Small intestine (tissue), 7 donors: ENCODE results near the gene KLHL8. TPM values are rescaled to one million over a fixed set of nuclear protein-coding genes. Genes with fewer than 3 reads are reported as not detected.
"Not testable (repeated sequence)": the region's sequence is repeated elsewhere in the genome, so short reads cannot be mapped to it uniquely, and the experiment has no call there.

Experiments used
- DNase-seq, 2 donors: peaks; one replicate each; pipeline versions ENCODE4 v3.0.0 to v3.0.0-alpha.2; 2013
- FAIRE-seq: peaks from 2 replicates; lab custom pipeline; 2012; peaks lifted over from hg19 to GRCh38; lab: Jason Lieb, UNC
- H3K27ac ChIP-seq, 3 donors: one replicate each; pipeline ENCODE4 v1.5.1; 2013; ENCODE audit warnings: low read length in 2 of 3, mild to moderate bottlenecking in 2 of 3, control low read depth in 1 of 3, inconsistent platforms in 1 of 3, low read depth in 1 of 3, moderate library complexity in 1 of 3
- H3K27me3 ChIP-seq, 3 donors: one replicate each; pipeline ENCODE4 v1.6.1; 2013; ENCODE audit warnings: low read length in 3 of 3, inconsistent platforms in 1 of 3; ENCODE audit not compliant: control insufficient read depth in 3 of 3, insufficient read depth in 3 of 3
- H3K36me3 ChIP-seq, 3 donors: one replicate each; pipeline ENCODE4 v1.6.1; 2013; ENCODE audit warnings: low read length in 3 of 3, inconsistent platforms in 1 of 3, low read depth in 1 of 3, mild to moderate bottlenecking in 1 of 3, moderate library complexity in 1 of 3; ENCODE audit not compliant: control insufficient read depth in 3 of 3, insufficient read depth in 2 of 3
- H3K4me1 ChIP-seq, 3 donors: one replicate each; pipeline ENCODE4 v1.6.1; 2013; ENCODE audit warnings: low read length in 2 of 3, inconsistent platforms in 1 of 3, low read depth in 1 of 3, mild to moderate bottlenecking in 1 of 3, moderate library complexity in 1 of 3; ENCODE audit not compliant: control insufficient read depth in 3 of 3, insufficient read depth in 2 of 3
- H3K4me3 ChIP-seq, 3 donors: one replicate each; pipeline ENCODE4 v1.5.1; 2013; ENCODE audit warnings: low read length in 3 of 3, control low read depth in 1 of 3, inconsistent platforms in 1 of 3, low read depth in 1 of 3, mild to moderate bottlenecking in 1 of 3, moderate library complexity in 1 of 3
- H3K9me3 ChIP-seq, 2 donors: one replicate each; pipeline ENCODE4 v1.6.1; 2013; ENCODE audit warnings: low read depth in 1 of 2, low read length in 1 of 2; ENCODE audit not compliant: control insufficient read depth in 2 of 2, insufficient read depth in 1 of 2
- WGBS, 3 donors: extraction: QIAGEN DNeasy Blood & Tissue Kit; methylation state at CpG; one replicate each; pipeline ENCODE4 v1.1.7; 2013; 5-methylcytosine and 5-hydroxymethylcytosine counted together
- polyA plus RNA-seq, 4 donors: library from polyadenylated mRNA; stranded (reverse) in 3 of 4; unstranded in 1 of 4; fragments of 200-250 nt in 3 of 4; fragments of 120-200 nt in 1 of 4; gene quantifications; one replicate each; pipeline versions ENCODE4 v1.2.1 to v1.2.3, GENCODE V29; 2013
- donor health status: healthy with polysubstance abuse.
- donor health status: control.
- donor health status: control.
- donor health status: Bipolar disorder and iron deficiency.
- donor health status: healthy.

The KLHL8 gene
- polyA plus RNA-seq, 4 donors, result 5.4 to 19.5 (median 7.1) TPM

DNA sequence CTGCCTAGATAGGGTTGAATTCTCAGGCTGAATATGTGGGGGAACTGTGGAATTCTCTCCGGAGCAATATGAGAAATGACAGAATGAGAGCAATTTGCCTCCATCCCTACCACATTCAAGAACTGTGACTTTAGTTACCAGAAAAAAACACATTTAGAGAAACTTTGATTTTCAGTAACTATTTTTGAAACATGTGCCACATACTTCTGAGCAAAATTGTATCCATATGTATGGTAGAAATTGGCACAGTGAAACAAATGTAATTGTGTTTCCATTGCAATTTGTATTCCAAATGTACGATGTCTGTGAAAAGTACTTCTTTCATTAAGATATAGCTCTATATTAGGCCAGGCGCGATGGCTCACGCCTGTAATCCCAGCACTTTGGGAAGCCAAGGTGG, 5.5 kb upstream of the KLHL8 start:
- WGBS, 3 donors, result 94 to 95% (median 95%) methylated on average over 5 of the region's 5 CpGs
- DNase-seq (no peak), FAIRE-seq (no peak)
- no peaks in the 10 kb centered on the region for H3K9me3 ChIP-seq
- no peak overlapping the region for H3K4me3 ChIP-seq
- no peaks in the 10 kb centered on the region for H3K36me3 ChIP-seq
- H3K27ac ChIP-seq, result no peak overlapping the region
- no peaks in the 10 kb centered on the region for H3K27me3 ChIP-seq
- H3K4me1 ChIP-seq, result peaks cover 0 to 30% (median 0%) of the 10 kb centered on the region in 3 donors

DNA sequence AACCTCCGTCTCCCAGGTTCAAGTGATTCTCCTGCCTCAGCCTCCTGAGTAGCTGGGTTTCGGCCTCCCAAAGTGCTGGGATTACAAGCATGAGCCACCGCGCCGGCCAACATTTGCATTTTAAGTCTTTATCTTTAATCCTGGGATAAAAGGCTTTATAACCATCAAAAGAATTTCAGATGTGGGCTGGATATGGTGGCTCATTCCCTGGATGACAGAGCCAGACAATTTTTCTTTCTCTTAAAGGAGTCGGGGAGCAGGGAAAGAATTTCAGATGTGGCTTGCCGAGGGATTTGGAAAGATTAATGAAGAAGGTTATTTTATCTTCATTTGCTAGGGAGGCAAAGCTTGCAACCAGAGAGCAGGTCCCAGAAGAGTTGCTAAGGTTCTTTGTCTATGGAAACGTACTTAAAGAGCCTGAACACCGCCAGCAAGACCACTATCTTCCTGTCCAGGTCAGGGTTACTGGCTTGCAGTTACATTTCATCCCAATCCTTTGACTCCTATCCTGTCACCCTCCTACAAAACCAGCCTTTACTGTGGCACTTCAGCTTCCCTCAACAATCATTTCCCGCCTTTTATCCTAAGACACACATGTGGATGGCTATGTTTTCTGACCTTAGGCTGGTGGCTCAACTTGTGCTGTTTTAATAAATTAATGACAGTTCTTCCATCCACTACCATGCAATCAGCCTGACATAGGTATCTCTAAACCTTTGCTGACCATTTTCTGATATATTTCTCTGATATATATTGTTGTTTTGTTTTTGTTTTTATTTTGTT, 3.9 kb upstream of the KLHL8 start:
- Histone ChIP-seq H3K4me3 (no peak overlapping the region), H3K27me3 (no peaks in the 10 kb centered on the region), H3K27ac (no peak overlapping the region), H3K36me3 (no peaks in the 10 kb centered on the region), H3K4me1 (peaks cover 0 to 24% (median 0%) of the 10 kb centered on the region in 3 donors), H3K9me3 (no peaks in the 10 kb centered on the region)
- DNase-seq (no peak), FAIRE-seq (no peak)
- WGBS, 3 donors, result 72 to 84% (median 76%) methylated on average over 10 of the region's 10 CpGs

GRCh38 chr4:87219632-87220093, 755 bp downstream of the KLHL8 start:
- H3K4me1 ChIP-seq, result peaks cover 0 to 9% (median 0%) of the 10 kb centered on the region in 3 donors
- WGBS, 3 donors, result 0 to 1% (median 1%) methylated on average over 29 to 40 of the region's 40 CpGs
- H3K9me3 ChIP-seq, result no peaks in the 10 kb centered on the region
- FAIRE-seq (no peak), DNase-seq (peak in 1 of 2 donors; percentile 54)
- no peaks in the 10 kb centered on the region for H3K27me3 ChIP-seq
- peak overlapping the region; percentile 79 to 98 (median 98) for H3K4me3 ChIP-seq
- no peaks in the 10 kb centered on the region for H3K36me3 ChIP-seq
- H3K27ac ChIP-seq, result peak overlapping the region; percentile 70 to 99 (median 91)

DNA sequence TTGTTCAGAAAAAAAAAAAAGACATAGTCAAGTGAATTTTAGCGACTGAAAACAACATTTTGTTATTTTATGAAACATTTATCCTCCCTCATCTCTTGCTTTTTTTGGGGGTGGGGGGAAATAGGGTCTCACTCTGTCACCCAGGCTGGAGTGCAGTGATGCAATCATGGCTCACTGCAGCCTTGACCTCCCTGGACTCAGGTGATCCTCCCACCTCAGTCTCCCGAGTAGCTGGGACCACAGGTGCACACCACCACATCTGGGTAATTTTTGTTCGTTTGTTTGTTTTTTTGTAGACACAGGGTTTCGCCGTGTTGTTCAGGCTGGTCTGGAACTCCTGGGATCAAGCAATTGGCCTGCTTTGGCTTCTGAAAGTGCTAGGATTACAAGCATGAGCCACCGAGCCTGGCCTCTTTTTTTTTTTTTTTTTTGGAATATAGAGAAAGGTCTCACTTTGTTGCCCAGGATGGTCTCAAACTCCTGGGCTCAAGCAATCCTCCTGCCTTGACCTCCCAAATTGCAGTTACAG, 3.1 kb downstream of the KLHL8 start:
- H3K4me1 ChIP-seq, result peaks cover 0 to 12% (median 3%) of the 10 kb centered on the region in 3 donors
- DNase-seq, H3K4me3 ChIP-seq, H3K36me3 ChIP-seq, H3K9me3 ChIP-seq, H3K27me3 ChIP-seq, FAIRE-seq, H3K27ac ChIP-seq: not testable (repeated sequence)
- whole genome bisulfite sequencing, 3 donors, result 72 to 81% (median 73%) methylated on average over 6 of the region's 6 CpGs

DNA sequence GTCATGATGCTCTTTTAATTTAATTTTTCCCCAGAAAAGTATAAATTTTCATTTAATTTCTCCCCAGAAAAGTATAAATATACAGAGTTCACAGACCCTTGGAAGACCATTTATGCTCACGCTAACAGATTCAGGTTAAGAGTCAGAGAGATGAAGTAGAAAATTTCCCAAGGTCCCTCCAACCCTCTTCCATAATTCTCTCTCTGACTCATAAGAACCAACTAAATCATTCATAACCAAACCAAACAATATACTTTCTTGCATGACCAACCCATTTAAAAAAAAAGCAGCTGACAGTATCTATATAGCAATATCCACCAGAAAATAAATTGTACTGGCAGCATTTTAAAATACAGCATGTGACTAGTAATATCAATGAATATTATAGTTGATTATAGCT, 3.9 kb downstream of the KLHL8 start:
- no peak overlapping the region for H3K27ac ChIP-seq
- H3K4me3 ChIP-seq, result no peak overlapping the region
- peaks cover 0 to 12% (median 3%) of the 10 kb centered on the region in 3 donors for H3K4me1 ChIP-seq
- H3K27me3 ChIP-seq, result no peaks in the 10 kb centered on the region
- FAIRE-seq (no peak), DNase-seq (no peak)
- 100% methylated on average over 1 of the region's 1 CpG for WGBS, 3 donors
- H3K36me3 ChIP-seq, result no peaks in the 10 kb centered on the region
- H3K9me3 ChIP-seq, result no peaks in the 10 kb centered on the region

DNA sequence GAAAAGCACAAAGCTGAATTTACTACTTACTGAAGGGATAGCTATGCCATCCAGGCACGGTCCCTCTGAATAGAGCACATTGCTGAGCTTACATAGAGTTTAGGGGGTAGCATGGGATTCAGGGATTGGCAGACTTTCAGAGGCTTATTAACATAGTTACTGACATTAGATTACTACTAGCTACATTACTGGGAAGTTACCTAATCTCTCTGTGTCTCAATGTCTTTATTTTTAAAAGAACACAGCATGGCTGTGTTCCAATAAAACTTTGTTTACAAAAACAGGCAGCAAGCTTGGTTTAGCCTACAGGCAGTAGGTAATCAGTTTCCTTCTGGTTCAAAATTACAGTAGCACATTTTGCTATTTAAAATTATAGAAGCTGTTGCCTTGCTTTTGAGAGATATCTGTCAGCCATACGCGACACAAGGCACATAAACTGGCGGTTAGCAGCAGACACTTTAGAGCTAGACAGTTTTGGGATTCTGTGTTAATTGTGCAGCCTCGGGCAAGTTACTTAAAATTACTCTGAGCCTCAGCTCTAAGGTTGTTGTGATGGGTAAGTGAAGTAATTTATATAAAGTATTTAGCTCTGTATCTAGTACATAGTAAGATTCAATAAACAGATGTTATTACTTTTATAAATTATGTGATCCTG, 6.9 kb downstream of the KLHL8 start:
- Histone ChIP-seq H3K27me3 (no peaks in the 10 kb centered on the region), H3K4me3 (no peak overlapping the region), H3K9me3 (no peaks in the 10 kb centered on the region), H3K27ac (no peak overlapping the region), H3K36me3 (no peaks in the 10 kb centered on the region), H3K4me1 (peaks cover 0 to 3% (median 3%) of the 10 kb centered on the region in 3 donors)
- FAIRE-seq, result no peak
- WGBS, 3 donors, result 80 to 92% (median 88%) methylated on average over 5 of the region's 5 CpGs
- DNase-seq, result no peak

DNA sequence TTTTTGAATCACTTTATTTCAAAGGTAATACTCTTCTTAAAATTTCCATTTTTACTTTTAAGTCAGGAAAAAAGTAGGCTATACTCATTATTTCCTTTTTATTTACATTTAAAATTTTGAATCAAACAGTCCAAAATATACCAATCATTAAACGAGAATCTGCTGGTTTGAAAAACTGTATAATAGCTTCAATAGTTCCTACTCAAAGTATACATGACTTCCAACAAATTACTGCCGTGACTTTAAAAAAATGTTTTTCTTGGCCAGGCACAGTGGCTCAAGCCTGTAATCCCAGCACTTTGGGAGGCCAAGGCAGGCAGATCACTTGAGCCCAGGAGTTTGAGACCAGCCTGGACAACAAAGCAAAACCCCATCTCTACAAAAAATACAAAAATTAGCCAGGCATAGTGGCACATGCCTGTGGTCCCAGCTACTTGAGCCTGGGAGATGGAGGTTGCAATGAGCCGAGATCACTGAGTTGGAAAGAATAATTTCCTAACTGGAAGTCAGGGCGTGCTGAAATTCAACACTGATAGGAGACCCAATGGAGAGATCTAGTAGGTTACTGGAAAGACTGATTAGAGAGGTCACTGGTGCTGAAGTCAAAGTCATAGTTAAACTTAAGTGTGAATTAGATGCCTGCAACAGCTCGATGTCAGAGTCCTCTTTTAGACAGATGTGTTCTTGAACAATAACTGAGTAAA, 9.0 kb downstream of the KLHL8 start:
- FAIRE-seq, result no peak
- Histone ChIP-seq H3K27me3 (no peaks in the 10 kb centered on the region), H3K4me1 (peaks cover 0 to 3% (median 3%) of the 10 kb centered on the region in 3 donors), H3K9me3 (no peaks in the 10 kb centered on the region), H3K27ac (no peak overlapping the region), H3K36me3 (peaks cover 0 to 13% (median 0%) of the 10 kb centered on the region in 3 donors), H3K4me3 (no peak overlapping the region)
- no peak for DNase-seq
- 72 to 85% (median 76%) methylated on average over 5 of the region's 5 CpGs for WGBS, 3 donors

GRCh38 chr4:87209696-87210095, 10.7 kb downstream of the KLHL8 start:
- no peak for DNase-seq
- no peaks in the 10 kb centered on the region for H3K9me3 ChIP-seq
- H3K36me3 ChIP-seq, result peaks cover 0 to 17% (median 0%) of the 10 kb centered on the region in 3 donors
- no peak for FAIRE-seq
- WGBS, 3 donors, result 69 to 91% (median 75%) methylated on average over 6 of the region's 6 CpGs
- no peak overlapping the region for H3K4me3 ChIP-seq
- H3K27me3 ChIP-seq, result no peaks in the 10 kb centered on the region
- H3K27ac ChIP-seq, result no peak overlapping the region
- H3K4me1 ChIP-seq, result peaks cover 0 to 3% (median 3%) of the 10 kb centered on the region in 3 donors
